ENCODE data around the gene TNRC6C. TPM values are rescaled to one million over a fixed set of nuclear protein-coding genes. Genes with fewer than 3 reads are reported as not detected.

Gene TNRC6C
- total and polyA plus RNA-seq, 9 of the 15 experiments (the other 6 are each of a cell fraction or from before 2014, with no cell fraction given) = 0.20 to 4.9 (median 2.3) TPM

GRCh38 chr17:78082988-78083387, 124.5 kb downstream of the TNRC6C start:
- peaks cover 21 to 23% of the 10 kb centered on the region in 2 experiments; a peak in 4 of 5 replicates for H3K4me1 ChIP-seq (replicated peaks in 1 of 2; ENCODE audit: control insufficient read depth in 2 of 2, insufficient read depth in 2 of 2, low read length in 2 of 2)
- TF ChIP-seq ZBTB34 (CRISPR knock-in tag; IDR thresholded peaks at IDR 0.05) (no peak), ZBTB11 (CRISPR knock-in tag; IDR thresholded peaks at IDR 0.05) (0 out of 6 replicates have a peak, but pooled peaks of 1 of the 3 experiments have one; percentile 17), POLR2B (IDR thresholded peaks at IDR 0.05; ENCODE audit: low read depth, partially characterized antibody) (no peak), ZNF512 (tag; IDR thresholded peaks at IDR 0.05) (no peak), GTF2E2 (tag; IDR thresholded peaks at IDR 0.05) (no peak)
- 0 out of 3 replicates have a peak overlapping the region, but pooled peaks have one; percentile 20 for H3K27ac ChIP-seq (ENCODE audit: extremely low read depth, low read depth, low read length)
- ATAC-seq (no peak), FAIRE-seq (peak; percentile 69), DNase-seq (ENCODE audit: extremely low read depth in 1 of 4, low spot score in 3 of 4) (peak in 1 of 4 experiments; percentile 29)
- in situ Hi-C loops (cut with MboI) = no loop called here
- H3K9ac ChIP-seq (ENCODE audit: insufficient read depth in 1 of 2, low read depth in 2 of 2, low read length in 2 of 2) = peak overlapping the region in 1 of 2 experiments; percentile 47; a peak in 1 of 4 replicates
- H3K4me3 ChIP-seq = no peak overlapping the region
- H3K4me2 ChIP-seq (ENCODE audit: insufficient read depth, low read length) = peak overlapping the region; percentile 32; the same call in 1 of the 2 replicates
- peaks cover 20% of the 10 kb centered on the region; the same call in 2 of the 3 replicates for H3K36me3 ChIP-seq (ENCODE audit: control insufficient read depth, insufficient read depth, low read length)
- ChIA-PET CTCF (ENCODE audit: low intra/inter-chr PET ratio) (no interaction called here), POLR2A (interaction anchor here (0.7 to 1.3 kb wide), 5 partner anchors 14 to 114 kb away, joined by 3 to 5 read pairs (median 4); no protein-coding TSS in a partner anchor)
- intact Hi-C loops (cut with micrococcal nuclease) = loop anchor here (1.0 kb wide), 1 partner anchor 64 kb away; no protein-coding TSS in a partner anchor
- no peaks in the 10 kb centered on the region for H3K27me3 ChIP-seq (ENCODE audit: control insufficient read depth in 2 of 2, insufficient read depth in 2 of 2, low read length in 2 of 2)
- no peaks in the 10 kb centered on the region for H3K9me1 ChIP-seq (ENCODE audit: control insufficient read depth, insufficient read depth, low read length)
- no peaks in the 10 kb centered on the region for H3K79me2 ChIP-seq (ENCODE audit: control insufficient read depth, insufficient read depth, low read length)
- 38% methylated on average over 7 of the region's 7 CpGs for WGBS (ENCODE audit: insufficient coverage, low coverage, missing lambda C conversion rate)
- no peak overlapping the region for H2AFZ ChIP-seq (ENCODE audit: low read depth, low read length)
- BruUV-seq (replicated peaks) = no TSS peak
- no peaks in the 10 kb centered on the region for H4K20me1 ChIP-seq (replicated peaks; ENCODE audit: control insufficient read depth, insufficient read depth, low read length)
- H3K9me3 ChIP-seq (replicated peaks; ENCODE audit: control insufficient read depth, insufficient read depth, low read depth, low read length) = no peaks in the 10 kb centered on the region
